Loucy (cell line): ENCODE results near the gene PFKL.

ENCODE experiments used
- H2AFZ ChIP-seq: fragments of 200-600 bp; sonication (generic); 2 replicates; pipeline ENCODE4 v1.6.0; 2016; ENCODE audit warnings: antibody characterized with exemption, mild to moderate bottlenecking, low read length, moderate library complexity
- H3F3A ChIP-seq: fragments of 200-600 bp; 2 replicates; pipeline ENCODE4 v1.6.0; 2016; ENCODE audit warnings: antibody characterized with exemption, low read depth, mild to moderate bottlenecking
- H3K27me3 ChIP-seq: fragments of 200-600 bp; sonication (generic); 2 replicates; pipeline ENCODE4 v1.6.1; 2014; ENCODE audit warnings: low read length, mild to moderate bottlenecking; ENCODE audit not compliant: insufficient read depth, poor library complexity, severe bottlenecking
- H3K36me3 ChIP-seq: fragments of 200-600 bp; sonication (generic); 2 replicates; pipeline ENCODE4 v1.6.1; 2016; ENCODE audit warnings: low read length; ENCODE audit not compliant: insufficient read depth
- H3K4me1 ChIP-seq: fragments of 200-600 bp; sonication (generic); 2 replicates; pipeline ENCODE4 v1.5.1; 2014; ENCODE audit warnings: low read length, mild to moderate bottlenecking; ENCODE audit not compliant: insufficient read depth, poor library complexity, severe bottlenecking
- H3K4me2 ChIP-seq: fragments of 200-600 bp; sonication (generic); 2 replicates; pipeline ENCODE4 v1.6.0; 2014; ENCODE audit warnings: antibody characterized with exemption, low read length, low read depth, mild to moderate bottlenecking; ENCODE audit not compliant: poor library complexity, severe bottlenecking
- H3K4me3 ChIP-seq: fragments of 200-600 bp; sonication (generic); 2 replicates; pipeline ENCODE4 v1.5.1; 2014; ENCODE audit warnings: low read length, mild to moderate bottlenecking, mixed read lengths; ENCODE audit not compliant: poor library complexity, severe bottlenecking
- H3K79me2 ChIP-seq: fragments of 200-600 bp; sonication (generic); 2 replicates; pipeline ENCODE4 v1.6.1; 2014; ENCODE audit warnings: low read length; ENCODE audit not compliant: insufficient read depth
- H3K9ac ChIP-seq: fragments of 200-600 bp; sonication (generic); 2 replicates; pipeline ENCODE4 v1.6.0; 2014; ENCODE audit warnings: mild to moderate bottlenecking, low read depth, low read length, moderate library complexity; ENCODE audit not compliant: poor library complexity, severe bottlenecking
- H3K9me2 ChIP-seq: fragments of 200-600 bp; sonication (generic); replicated peaks from 2 replicates; pipeline ENCODE4 v1.6.1; 2016; ENCODE audit warnings: low read depth, low read length, mixed read lengths
- H3K9me3 ChIP-seq: fragments of 200-600 bp; sonication (generic); 2 replicates; pipeline ENCODE4 v1.6.1; 2014; ENCODE audit warnings: mild to moderate bottlenecking, antibody characterized with exemption, low read length, low read depth; ENCODE audit not compliant: insufficient read depth
- H4K20me1 ChIP-seq: fragments of 200-600 bp; sonication (generic); 2 replicates; pipeline ENCODE4 v1.6.0; 2014; ENCODE audit warnings: antibody characterized with exemption, low read length, mild to moderate bottlenecking; ENCODE audit not compliant: insufficient read depth, poor library complexity, severe bottlenecking
- CTCF ChIP-seq: fragments of 200-600 bp; sonication (generic); conservative IDR thresholded peaks from 2 replicates; pipeline ENCODE4 v1.5.1; 2014; ENCODE audit warnings: mild to moderate bottlenecking, antibody characterized with exemption, low read length
- EZH2phosphoT487 ChIP-seq: fragments of 200-600 bp; IDR thresholded peaks from 2 replicates; pipeline ENCODE4 v1.6.1; 2018; ENCODE audit warnings: antibody characterized with exemption, mild to moderate bottlenecking, moderate library complexity, borderline replicate concordance

PFKL gene

GRCh38 chr21:44326716-44327602 lies 27.1 kb downstream of the PFKL start:
- H3K4me1 ChIP-seq, result no peaks in the 10 kb centered on the region
- TF ChIP-seq EZH2phosphoT487 (no peak), CTCF (no peak)
- no peak overlapping the region for H2AFZ ChIP-seq
- H4K20me1 ChIP-seq, result no peaks in the 10 kb centered on the region
- no peaks in the 10 kb centered on the region for H3F3A ChIP-seq
- H3K4me2 ChIP-seq, result no peak overlapping the region
- H3K79me2 ChIP-seq, result no peaks in the 10 kb centered on the region
- H3K36me3 ChIP-seq, result peaks cover 28% of the 10 kb centered on the region; the same call in 1 of the 2 replicates
- H3K9me2 ChIP-seq, result no peaks in the 10 kb centered on the region
- H3K9me3 ChIP-seq, result no peaks in the 10 kb centered on the region
- H3K4me3 ChIP-seq, result no peak overlapping the region
- H3K9ac ChIP-seq, result no peak overlapping the region
- no peaks in the 10 kb centered on the region for H3K27me3 ChIP-seq

- H3K4me2 ChIP-seq, result no peak overlapping the region
- no peaks in the 10 kb centered on the region for H3K9me3 ChIP-seq
- no peaks in the 10 kb centered on the region for H4K20me1 ChIP-seq
Observed at GRCh38 chr21:44327603-44327974, 27.7 kb downstream of the PFKL start.

GRCh38 chr21:44328242-44328895 lies 28.5 kb downstream of the PFKL start:
- no peaks in the 10 kb centered on the region for H3K4me1 ChIP-seq
- H4K20me1 ChIP-seq, result no peaks in the 10 kb centered on the region
- no peak overlapping the region for H3K9ac ChIP-seq
- H3F3A ChIP-seq, result no peaks in the 10 kb centered on the region
- no peak overlapping the region for H2AFZ ChIP-seq
- H3K4me3 ChIP-seq, result no peak overlapping the region
- H3K9me3 ChIP-seq, result no peaks in the 10 kb centered on the region
- no peak overlapping the region for H3K4me2 ChIP-seq
- H3K27me3 ChIP-seq, result no peaks in the 10 kb centered on the region
- TF ChIP-seq EZH2phosphoT487 (no peak), CTCF (no peak)
- no peaks in the 10 kb centered on the region for H3K79me2 ChIP-seq
- no peaks in the 10 kb centered on the region for H3K9me2 ChIP-seq
- H3K36me3 ChIP-seq, result peaks cover 26% of the 10 kb centered on the region; the same call in 1 of the 2 replicates

More at GRCh38 chr21:44327603-44327974, 27.7 kb downstream of the PFKL start:
- Histone ChIP-seq H3K4me3 (no peak overlapping the region), H2AFZ (no peak overlapping the region), H3K79me2 (no peaks in the 10 kb centered on the region), H3K9me2 (no peaks in the 10 kb centered on the region), H3K36me3 (peaks cover 28% of the 10 kb centered on the region; the same call in 1 of the 2 replicates), H3K27me3 (no peaks in the 10 kb centered on the region), H3F3A (no peaks in the 10 kb centered on the region), H3K9ac (no peak overlapping the region), H3K4me1 (no peaks in the 10 kb centered on the region)
- no peak for TF ChIP-seq CTCF
- no peak for TF ChIP-seq EZH2phosphoT487
